Measurements from ENCODE around the gene BCL6B. TPM values are rescaled to one million over a fixed set of nuclear protein-coding genes. Genes with fewer than 3 reads are reported as not detected.

The BCL6B gene
- total and polyA plus RNA-seq, 2 donors from 2014 or later, result 4.4 to 33.3 TPM

DNA sequence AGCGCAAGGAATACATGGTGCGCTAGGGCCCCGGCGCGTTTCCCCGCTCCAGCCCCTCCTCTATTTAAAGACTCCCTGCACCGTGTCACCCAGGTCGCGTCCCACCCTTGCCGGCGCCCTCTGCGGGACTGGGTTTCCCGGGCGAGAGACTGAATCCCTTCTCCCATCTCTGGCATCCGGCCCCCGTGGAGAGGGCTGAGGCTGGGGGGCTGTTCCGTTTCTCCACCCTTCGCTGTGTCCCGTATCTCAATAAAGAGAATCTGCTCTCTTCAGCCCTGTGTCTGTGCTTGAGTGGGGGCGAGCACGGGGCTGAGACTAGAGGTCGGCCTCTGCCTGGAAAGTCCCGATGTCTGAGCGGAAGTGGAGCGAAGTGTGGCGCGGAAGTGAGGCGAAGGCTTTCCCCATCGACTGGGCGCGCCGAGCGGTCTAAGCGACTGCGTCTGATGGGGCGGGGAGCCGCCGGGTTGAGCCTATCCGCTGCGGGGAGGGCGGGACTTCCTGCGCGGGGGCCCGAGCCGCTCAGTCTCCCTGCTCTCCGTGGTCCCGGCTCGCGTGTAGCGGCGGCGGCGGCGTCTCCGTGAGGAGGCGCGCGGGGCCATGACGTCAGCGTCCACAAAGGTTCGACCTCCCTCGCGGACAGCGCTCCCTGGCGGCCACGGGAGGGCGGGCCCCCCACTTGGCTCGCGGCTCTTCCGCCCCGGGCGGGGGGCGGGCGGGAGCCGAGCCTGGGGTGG is 8.4 kb upstream of the BCL6B start:
- FAIRE-seq, result no peak
- intact Hi-C loops (cut with DNase I), result no loop called here

DNA sequence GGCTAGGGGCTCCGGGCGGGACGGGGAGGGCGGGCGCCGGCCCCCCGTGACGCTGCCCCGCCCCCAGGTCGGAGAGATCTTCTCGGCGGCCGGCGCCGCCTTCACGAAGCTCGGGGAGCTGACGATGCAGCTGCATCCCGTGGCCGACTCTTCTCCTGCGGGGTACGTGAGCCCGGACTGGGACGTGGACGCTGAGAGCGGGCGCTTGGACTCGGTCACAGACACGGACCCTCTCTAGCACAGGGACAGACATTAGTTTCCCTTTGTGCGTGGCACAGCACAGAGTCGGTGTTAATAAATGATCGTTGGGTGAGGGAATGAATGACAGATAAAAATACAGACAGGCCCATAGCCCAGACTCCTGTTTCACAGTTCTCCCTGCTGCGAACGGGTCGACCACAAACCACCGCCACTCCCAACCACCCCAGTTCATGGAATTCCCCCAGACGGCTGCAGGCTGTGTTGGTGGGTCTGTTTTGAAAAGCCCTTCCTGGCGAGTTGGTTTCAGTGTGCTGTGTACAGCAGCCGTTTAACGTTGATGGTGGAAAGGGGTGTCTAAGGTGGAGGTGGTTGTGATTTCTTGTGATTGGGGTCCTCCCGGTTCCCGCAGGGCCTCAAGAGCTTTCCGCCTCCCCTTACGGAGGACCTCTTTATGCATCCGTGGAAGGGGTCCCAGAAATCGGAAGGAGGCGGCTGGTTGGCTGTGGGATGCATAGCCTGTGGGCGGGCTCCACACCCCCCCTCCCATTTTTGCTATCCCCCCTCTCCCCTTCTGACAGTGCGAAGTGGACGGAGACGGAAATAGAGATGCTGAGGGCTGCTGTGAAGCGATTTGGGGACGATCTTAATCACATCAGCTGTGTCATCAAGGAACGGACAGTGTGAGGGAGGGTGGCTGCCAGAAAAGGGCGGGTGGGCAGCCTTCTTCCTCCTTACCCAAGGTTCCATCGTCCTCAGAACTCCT is 7.6 kb upstream of the BCL6B start:
- Histone ChIP-seq H3K4me3 (ENCODE audit: low read length in 3 of 3) (peak overlapping the region; percentile 80 to 86 (median 83)), H3K27me3 (ENCODE audit: control insufficient read depth, insufficient read depth, low read length) (no peaks in the 10 kb centered on the region), H3K9me3 (ENCODE audit: control insufficient read depth in 2 of 3, insufficient read depth in 1 of 3, low read length in 3 of 3) (no peaks in the 10 kb centered on the region), H3K27ac (ENCODE audit: low read depth in 2 of 2, low read length in 2 of 2) (peak overlapping the region; percentile 98 to 99), H3K4me1 (ENCODE audit: control insufficient read depth in 2 of 3, insufficient read depth in 2 of 3, low read depth in 1 of 3, low read length in 3 of 3) (peaks cover 0 to 26% (median 11%) of the 10 kb centered on the region in 3 donors), H3K9ac (ENCODE audit: low read length in 3 of 3) (peak overlapping the region; percentile 84 to 85 (median 85)), H3K36me3 (ENCODE audit: control insufficient read depth in 2 of 3, insufficient read depth in 3 of 3, low read length in 3 of 3) (no peaks in the 10 kb centered on the region)
- DNase-seq (peak in 4 of 5 donors; percentile 11 to 74 (median 56)), FAIRE-seq (no peak)
- intact Hi-C loops (cut with DNase I), result no loop called here
- TF ChIP-seq, protein P1, sequence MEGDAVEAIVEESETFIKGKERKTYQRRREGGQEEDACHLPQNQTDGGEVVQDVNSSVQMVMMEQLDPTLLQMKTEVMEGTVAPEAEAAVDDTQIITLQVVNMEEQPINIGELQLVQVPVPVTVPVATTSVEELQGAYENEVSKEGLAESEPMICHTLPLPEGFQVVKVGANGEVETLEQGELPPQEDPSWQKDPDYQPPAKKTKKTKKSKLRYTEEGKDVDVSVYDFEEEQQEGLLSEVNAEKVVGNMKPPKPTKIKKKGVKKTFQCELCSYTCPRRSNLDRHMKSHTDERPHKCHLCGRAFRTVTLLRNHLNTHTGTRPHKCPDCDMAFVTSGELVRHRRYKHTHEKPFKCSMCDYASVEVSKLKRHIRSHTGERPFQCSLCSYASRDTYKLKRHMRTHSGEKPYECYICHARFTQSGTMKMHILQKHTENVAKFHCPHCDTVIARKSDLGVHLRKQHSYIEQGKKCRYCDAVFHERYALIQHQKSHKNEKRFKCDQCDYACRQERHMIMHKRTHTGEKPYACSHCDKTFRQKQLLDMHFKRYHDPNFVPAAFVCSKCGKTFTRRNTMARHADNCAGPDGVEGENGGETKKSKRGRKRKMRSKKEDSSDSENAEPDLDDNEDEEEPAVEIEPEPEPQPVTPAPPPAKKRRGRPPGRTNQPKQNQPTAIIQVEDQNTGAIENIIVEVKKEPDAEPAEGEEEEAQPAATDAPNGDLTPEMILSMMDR (IDR thresholded peaks at IDR 0.05; ENCODE audit: borderline replicate concordance, extremely low read depth, insufficient read depth), result no peak

More for the DNA sequence above, 8.4 kb upstream of the BCL6B start:
- Histone ChIP-seq H3K36me3 (ENCODE audit: control insufficient read depth in 2 of 3, insufficient read depth in 3 of 3, low read length in 3 of 3) (peaks cover 0 to 4% (median 0%) of the 10 kb centered on the region in 3 donors), H3K9ac (ENCODE audit: low read length in 3 of 3) (peak overlapping the region; percentile 40 to 93 (median 81)), H3K27me3 (ENCODE audit: control insufficient read depth, insufficient read depth, low read length) (no peaks in the 10 kb centered on the region), H3K27ac (ENCODE audit: low read depth in 2 of 2, low read length in 2 of 2) (peak overlapping the region; percentile 98 to 99), H3K9me3 (ENCODE audit: control insufficient read depth in 2 of 3, insufficient read depth in 1 of 3, low read length in 3 of 3) (no peaks in the 10 kb centered on the region), H3K4me1 (ENCODE audit: control insufficient read depth in 2 of 3, insufficient read depth in 2 of 3, low read depth in 1 of 3, low read length in 3 of 3) (peaks cover 0 to 32% (median 13%) of the 10 kb centered on the region in 3 donors), H3K4me3 (ENCODE audit: low read length in 3 of 3) (peak overlapping the region; percentile 66 to 92 (median 80))
- TF ChIP-seq, protein P1 (IDR thresholded peaks at IDR 0.05; ENCODE audit: borderline replicate concordance, extremely low read depth, insufficient read depth), result peak; percentile 61
- DNase-seq, result peak; percentile 97 to 99 (median 98)

DNA sequence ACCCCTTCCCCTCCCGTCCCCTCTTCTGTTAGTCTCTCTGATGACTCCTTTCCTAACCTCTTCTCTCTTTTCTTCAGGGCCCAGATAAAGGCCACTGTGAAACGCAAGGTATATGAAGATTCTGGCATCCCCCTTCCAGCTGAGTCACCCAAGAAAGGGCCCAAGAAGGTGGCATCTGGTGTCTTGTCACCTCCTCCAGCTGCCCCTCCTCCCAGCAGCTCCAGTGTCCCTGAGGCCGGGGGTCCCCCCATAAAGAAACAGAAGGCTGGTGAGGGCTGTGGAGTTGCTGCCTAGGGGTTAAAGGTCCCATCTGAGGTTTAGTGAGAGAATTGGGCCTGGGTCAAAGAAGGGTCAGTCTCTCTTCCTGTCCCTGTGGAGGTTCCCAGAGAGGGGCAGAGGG is 6.4 kb upstream of the BCL6B start:
- H3K4me3 ChIP-seq (ENCODE audit: low read length in 3 of 3), result no peak overlapping the region
- no peak overlapping the region for H3K9ac ChIP-seq (ENCODE audit: low read length in 3 of 3)
- no peaks in the 10 kb centered on the region for H3K27me3 ChIP-seq (ENCODE audit: control insufficient read depth, insufficient read depth, low read length)
- TF ChIP-seq, protein P1 (IDR thresholded peaks at IDR 0.05; ENCODE audit: borderline replicate concordance, extremely low read depth, insufficient read depth), result no peak
- peaks cover 0 to 19% (median 8%) of the 10 kb centered on the region in 3 donors for H3K4me1 ChIP-seq (ENCODE audit: control insufficient read depth in 2 of 3, insufficient read depth in 2 of 3, low read depth in 1 of 3, low read length in 3 of 3)
- no peaks in the 10 kb centered on the region for H3K9me3 ChIP-seq (ENCODE audit: control insufficient read depth in 2 of 3, insufficient read depth in 1 of 3, low read length in 3 of 3)
- FAIRE-seq, result no peak
- no peaks in the 10 kb centered on the region for H3K36me3 ChIP-seq (ENCODE audit: control insufficient read depth in 2 of 3, insufficient read depth in 3 of 3, low read length in 3 of 3)
- peak in 2 of 5 donors; percentile 31 to 54 for DNase-seq
- intact Hi-C loops (cut with DNase I), result no loop called here
- no peak overlapping the region for H3K27ac ChIP-seq (ENCODE audit: low read depth in 2 of 2, low read length in 2 of 2)

Data from kidney (tissue), 14 donors.